Sciatic nerve (tissue), 2 donors: ENCODE measurements around the gene ITPRIPL1. TPM values are rescaled to one million over a fixed set of nuclear protein-coding genes. Genes with fewer than 3 reads are reported as not detected.

Experiments used
- ATAC-seq: fragments of 200-7000 bp; cut with Tn5 transposase; one replicate; pipeline ENCODE4 v1.9.1; 2020; ENCODE audit warnings: mild to moderate bottlenecking, moderate library complexity
- DNase-seq: peaks from one replicate; pipeline ENCODE4 v3.0.0-alpha.2; 2020; ENCODE audit warnings: low spot score
- intact Hi-C: fragments of 100-400 bp; cut with DNase I; formaldehyde crosslinking; loops from one replicate; pipeline ENCODE4 v1.14.2; 2022
- total RNA-seq: library from RNA; stranded (reverse); fragmentation: NEBNext Ultra II Directional; extraction: Animal tissue kit (Norgen Biotek cat#: 25700); gene quantifications from one replicate; pipeline ENCODE4 v1.2.1, GENCODE V29; 2021
- donor health status: DM: no; HTN: no; CAD: no.
- donor health status: DM: no; HTN: no; CAD: no.

The ITPRIPL1 gene
- total RNA-seq, 1 donor from 2014 or later: 2.8 TPM

- intact Hi-C loops: loop anchor here (10.0 kb wide), 1 partner anchor 584 kb away; no protein-coding TSS in a partner anchor
- DNase-seq (no peak), ATAC-seq (no peak)
Measured at GRCh38 chr2:96320326-96320725, 4.8 kb upstream of the ITPRIPL1 start.

GRCh38 chr2:96320728-96321622, 4.1 kb upstream of the ITPRIPL1 start:
- intact Hi-C loops: loop anchor here (10.0 kb wide), 1 partner anchor 584 kb away; no protein-coding TSS in a partner anchor
- peak; percentile 66 for ATAC-seq

GRCh38 chr2:96323849-96324248, 1.3 kb upstream of the ITPRIPL1 start:
- no peak for DNase-seq
- intact Hi-C loops: loop anchor here (10.0 kb wide), 1 partner anchor 581 kb away; no protein-coding TSS in a partner anchor
- no peak for ATAC-seq

More at GRCh38 chr2:96320728-96321622, 4.1 kb upstream of the ITPRIPL1 start:
- no peak for DNase-seq

GRCh38 chr2:96324721-96325040, 436 bp upstream of the ITPRIPL1 start:
- DNase-seq: no peak
- intact Hi-C loops: loop anchor here (10.0 kb wide), 1 partner anchor 580 kb away; no protein-coding TSS in a partner anchor
- no peak for ATAC-seq

- DNase-seq (no peak), ATAC-seq (peak; percentile 33)
- intact Hi-C loops: loop anchor here (10.0 kb wide), 1 partner anchor 579 kb away; no protein-coding TSS in a partner anchor
Measured at GRCh38 chr2:96325884-96326255, 753 bp downstream of the ITPRIPL1 start.

GRCh38 chr2:96326564-96326963, 1.4 kb downstream of the ITPRIPL1 start:
- intact Hi-C loops: loop anchor here (10.0 kb wide), 1 partner anchor 578 kb away; no protein-coding TSS in a partner anchor
- ATAC-seq: no peak
- DNase-seq: no peak

- DNase-seq (no peak), ATAC-seq (no peak)
- intact Hi-C loops: loop anchor here (10.0 kb wide), 1 partner anchor 578 kb away; no protein-coding TSS in a partner anchor
Measured at GRCh38 chr2:96326990-96327820, 2.1 kb downstream of the ITPRIPL1 start.

GRCh38 chr2:96329456-96329855, 4.3 kb downstream of the ITPRIPL1 start:
- intact Hi-C loops: loop anchor here (10.0 kb wide), 1 partner anchor 575 kb away; no protein-coding TSS in a partner anchor
- DNase-seq: no peak
- no peak for ATAC-seq

- DNase-seq (no peak), ATAC-seq (no peak)
- intact Hi-C loops: loop anchor here (10.0 kb wide), 1 partner anchor 575 kb away; no protein-coding TSS in a partner anchor
Measured at GRCh38 chr2:96329874-96330273, 4.8 kb downstream of the ITPRIPL1 start.

GRCh38 chr2:96330407-96330806, 5.3 kb downstream of the ITPRIPL1 start:
- intact Hi-C loops: no loop called here
- no peak for DNase-seq
- no peak for ATAC-seq

GRCh38 chr2:96333708-96334107, 8.6 kb downstream of the ITPRIPL1 start:
- ATAC-seq (no peak), DNase-seq (no peak)
- intact Hi-C loops: no loop called here

- no peak for DNase-seq
- ATAC-seq: no peak
- intact Hi-C loops: no loop called here
Measured at GRCh38 chr2:96336104-96336775, 11.1 kb downstream of the ITPRIPL1 start.

GRCh38 chr2:96336873-96337272, 11.8 kb downstream of the ITPRIPL1 start:
- no peak for ATAC-seq
- intact Hi-C loops: no loop called here
- no peak for DNase-seq

- DNase-seq (no peak), ATAC-seq (no peak)
- intact Hi-C loops: no loop called here
Measured at GRCh38 chr2:96340493-96341414, 15.6 kb downstream of the ITPRIPL1 start.

GRCh38 chr2:96341641-96342040, 16.5 kb downstream of the ITPRIPL1 start:
- intact Hi-C loops: no loop called here
- DNase-seq (no peak), ATAC-seq (no peak)

- intact Hi-C loops: no loop called here
- ATAC-seq: no peak
- DNase-seq: no peak
Measured at GRCh38 chr2:96342085-96342484, 17.0 kb downstream of the ITPRIPL1 start.

GRCh38 chr2:96344011-96344410, 18.9 kb downstream of the ITPRIPL1 start:
- ATAC-seq (peak; percentile 86), DNase-seq (no peak)
- intact Hi-C loops: no loop called here

- DNase-seq: no peak
- intact Hi-C loops: no loop called here
- ATAC-seq: peak; percentile 20
Measured at GRCh38 chr2:96345438-96345837, 20.3 kb downstream of the ITPRIPL1 start.
